PC-3 (cell line): Measurements from ENCODE around the gene BPI. TPM values are rescaled to one million over a fixed set of nuclear protein-coding genes. Genes with fewer than 3 reads are reported as not detected.

Experiments
- ATAC-seq: fragments of 200-7000 bp; cut with Tn5 transposase; 2 replicates; pipeline ENCODE4 v1.9.1; 2020; ENCODE audit warnings: mild to moderate bottlenecking, moderate library complexity
- BruUV-seq: library from RNA; stranded (reverse); fragments of 400-500 nt; replicated peaks from 2 replicates; lab custom pipeline; 2021; lab: Mats Ljungman, UMichigan
- CTCF ChIA-PET: fragments of 300-600 bp; sonication (Branson Sonifier 250); formaldehyde crosslinking; loops from one replicate; lab custom pipeline; 2022; ENCODE audit warnings: antibody characterized with exemption; lab: Charles Lee
- POLR2A ChIA-PET: fragments of 300-600 bp; sonication (Branson Sonifier 250); formaldehyde crosslinking; loops from one replicate; lab custom pipeline; 2022; ENCODE audit warnings: antibody characterized with exemption; ENCODE audit not compliant: unreplicated experiment; lab: Charles Lee
- DNase-seq: peaks from one replicate; pipeline ENCODE4 v3.0.0-alpha.2; 2015
- H2AFZ ChIP-seq: fragments of 300-600 bp; sonication (generic); 2 replicates; pipeline ENCODE4 v1.6.0; 2016; ENCODE audit warnings: antibody characterized with exemption, low read length
- H3F3A ChIP-seq: fragments of 300-600 bp; sonication (generic); one replicate; pipeline ENCODE4 v1.6.0; 2017; ENCODE audit warnings: antibody characterized with exemption, low read length, control low read depth, mild to moderate bottlenecking; ENCODE audit not compliant: unreplicated experiment
- H3K27ac ChIP-seq: fragments of 300-600 bp; sonication (generic); 2 replicates; pipeline ENCODE4 v1.5.1; 2016; ENCODE audit warnings: mild to moderate bottlenecking, low read length
- H3K27me3 ChIP-seq: fragments of 300-600 bp; sonication (generic); 2 replicates; pipeline ENCODE4 v1.6.1; 2016; ENCODE audit warnings: low read length, mixed read lengths
- H3K36me3 ChIP-seq: fragments of 300-600 bp; sonication (generic); 2 replicates; pipeline ENCODE4 v1.6.1; 2016; ENCODE audit warnings: low read depth, mixed run types, low read length, mixed read lengths
- H3K4me1 ChIP-seq: fragments of 300-600 bp; sonication (generic); 2 replicates; pipeline ENCODE4 v1.5.1; 2016; ENCODE audit warnings: low read length; ENCODE audit not compliant: insufficient read depth
- H3K4me2 ChIP-seq: fragments of 300-600 bp; sonication (generic); 2 replicates; pipeline ENCODE4 v1.6.0; 2016; ENCODE audit warnings: low read length
- H3K4me3 ChIP-seq: fragments of 300-600 bp; sonication (generic); 2 replicates; pipeline ENCODE4 v1.5.1; 2016; ENCODE audit warnings: mild to moderate bottlenecking, low read length, mixed read lengths
- H3K79me2 ChIP-seq: fragments of 300-600 bp; sonication (generic); 2 replicates; pipeline ENCODE4 v1.6.1; 2017; ENCODE audit warnings: low read length, mixed read lengths
- H3K9ac ChIP-seq: fragments of 300-600 bp; sonication (generic); 2 replicates; pipeline ENCODE4 v1.6.0; 2016; ENCODE audit warnings: mild to moderate bottlenecking, low read length
- H3K9me2 ChIP-seq: fragments of 300-600 bp; sonication (generic); replicated peaks from 2 replicates; pipeline ENCODE4 v1.6.1; 2016; ENCODE audit warnings: mixed run types, low read length, mixed read lengths
- H3K9me3 ChIP-seq: fragments of 300-600 bp; sonication (generic); 2 replicates; pipeline ENCODE4 v1.6.1; 2016; ENCODE audit warnings: low read length, mixed read lengths
- H4K20me1 ChIP-seq: fragments of 300-600 bp; sonication (generic); 2 replicates; pipeline ENCODE4 v1.6.1; 2016; ENCODE audit warnings: low read length, mixed read lengths
- EZH2 ChIP-seq: fragments of 300-600 bp; sonication (generic); IDR thresholded peaks from one replicate; pipeline ENCODE4 v1.6.1; 2017; ENCODE audit warnings: antibody characterized with exemption, mild to moderate bottlenecking, low read length; ENCODE audit not compliant: unreplicated experiment
- EZH2phosphoT487 ChIP-seq: fragments of 300-600 bp; sonication (generic); IDR thresholded peaks from 2 replicates; pipeline ENCODE4 v1.6.1; 2018; ENCODE audit warnings: mild to moderate bottlenecking, antibody characterized with exemption, low read length, borderline replicate concordance
- intact Hi-C: fragments of 100-400 bp; cut with micrococcal nuclease; formaldehyde crosslinking; loops from 2 replicates; pipeline ENCODE4 v1.9.0; 2023
- total RNA-seq: library from RNA; depleted of rRNA; stranded (reverse); fragments of >200 nt; gene quantifications from 2 replicates; pipeline ENCODE4 v1.2.3, GENCODE V29; 2014
- TF ChIP-seq, protein P1 (sequence below): fragments of 300-600 bp; sonication (generic); conservative IDR thresholded peaks from 2 replicates; pipeline ENCODE4 v1.5.1; 2017; ENCODE audit warnings: antibody characterized with exemption, low read depth, mild to moderate bottlenecking, low read length

The BPI gene
- total RNA-seq, 1 experiment from 2014 or later = not detected

DNA sequence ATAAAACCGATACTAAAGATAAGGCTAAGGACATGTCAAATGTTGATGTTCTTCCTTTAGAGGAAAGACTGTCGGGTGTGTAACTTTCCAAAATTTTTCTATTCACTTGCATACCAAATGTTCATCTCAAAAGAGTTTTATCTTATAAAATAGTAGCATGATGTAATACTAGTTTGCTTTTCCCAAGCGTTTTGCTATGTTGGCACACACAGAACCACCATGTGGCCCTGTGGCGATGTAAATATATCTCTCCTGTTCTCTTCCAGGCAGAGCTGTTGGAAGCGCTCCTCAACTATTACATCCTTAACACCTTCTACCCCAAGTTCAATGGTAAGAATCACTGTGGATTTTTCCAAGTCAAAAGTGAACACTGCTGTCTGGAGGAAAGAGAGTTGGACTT is 68.8 kb downstream of the BPI start:
- Histone ChIP-seq H3K4me3 (no peak overlapping the region), H3K79me2 (no peaks in the 10 kb centered on the region), H3K4me2 (no peak overlapping the region), H3K9me3 (no peaks in the 10 kb centered on the region), H3K4me1 (no peaks in the 10 kb centered on the region), H3K9me2 (no peaks in the 10 kb centered on the region), H2AFZ (no peak overlapping the region), H3K27ac (no peak overlapping the region), H3K36me3 (no peaks in the 10 kb centered on the region), H3K27me3 (peaks cover 37% of the 10 kb centered on the region), H3F3A (no peaks in the 10 kb centered on the region), H4K20me1 (no peaks in the 10 kb centered on the region), H3K9ac (no peak overlapping the region)
- DNase-seq = no peak
- ChIA-PET CTCF (no interaction called here), POLR2A (no interaction called here)
- TF ChIP-seq, protein P1, sequence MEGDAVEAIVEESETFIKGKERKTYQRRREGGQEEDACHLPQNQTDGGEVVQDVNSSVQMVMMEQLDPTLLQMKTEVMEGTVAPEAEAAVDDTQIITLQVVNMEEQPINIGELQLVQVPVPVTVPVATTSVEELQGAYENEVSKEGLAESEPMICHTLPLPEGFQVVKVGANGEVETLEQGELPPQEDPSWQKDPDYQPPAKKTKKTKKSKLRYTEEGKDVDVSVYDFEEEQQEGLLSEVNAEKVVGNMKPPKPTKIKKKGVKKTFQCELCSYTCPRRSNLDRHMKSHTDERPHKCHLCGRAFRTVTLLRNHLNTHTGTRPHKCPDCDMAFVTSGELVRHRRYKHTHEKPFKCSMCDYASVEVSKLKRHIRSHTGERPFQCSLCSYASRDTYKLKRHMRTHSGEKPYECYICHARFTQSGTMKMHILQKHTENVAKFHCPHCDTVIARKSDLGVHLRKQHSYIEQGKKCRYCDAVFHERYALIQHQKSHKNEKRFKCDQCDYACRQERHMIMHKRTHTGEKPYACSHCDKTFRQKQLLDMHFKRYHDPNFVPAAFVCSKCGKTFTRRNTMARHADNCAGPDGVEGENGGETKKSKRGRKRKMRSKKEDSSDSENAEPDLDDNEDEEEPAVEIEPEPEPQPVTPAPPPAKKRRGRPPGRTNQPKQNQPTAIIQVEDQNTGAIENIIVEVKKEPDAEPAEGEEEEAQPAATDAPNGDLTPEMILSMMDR = no peak
- TF ChIP-seq EZH2 = no peak
- TF ChIP-seq EZH2phosphoT487 = no peak
- intact Hi-C loops = no loop called here
- no peak for ATAC-seq
- BruUV-seq = no TSS peak

DNA sequence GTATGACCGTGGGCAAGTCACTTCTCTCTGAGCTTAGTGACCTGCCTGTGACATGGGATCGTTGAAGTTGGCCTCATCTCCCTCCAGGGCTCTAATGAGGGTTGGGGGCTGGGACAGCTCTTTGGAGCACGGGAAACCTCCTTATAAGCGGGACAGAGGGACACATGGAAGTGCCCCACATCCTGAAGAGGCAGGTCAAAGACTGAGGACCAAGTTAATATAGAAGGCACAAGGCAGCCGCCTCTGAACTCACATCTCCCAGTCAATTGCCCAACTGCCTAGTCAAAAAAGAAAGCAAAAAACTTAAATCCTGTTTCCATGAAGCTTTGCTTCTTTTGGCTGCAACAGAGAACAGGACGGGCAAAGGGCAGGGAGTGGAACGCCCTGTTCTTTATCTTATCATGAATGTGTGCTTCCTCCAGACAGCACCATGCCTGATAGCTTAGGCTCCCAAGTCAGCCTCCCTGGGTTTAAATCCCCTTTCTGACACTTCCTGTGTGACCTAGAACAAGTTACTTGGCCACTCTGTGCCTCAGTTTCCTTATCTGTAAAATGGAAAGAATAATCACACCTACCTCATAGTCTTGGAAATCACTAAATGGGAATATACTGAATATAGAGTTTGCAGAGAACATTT is 69.4 kb downstream of the BPI start:
- no peaks in the 10 kb centered on the region for H3K9me2 ChIP-seq
- ChIA-PET POLR2A (no interaction called here), CTCF (no interaction called here)
- ATAC-seq (no peak), DNase-seq (no peak)
- no peaks in the 10 kb centered on the region for H3K9me3 ChIP-seq
- H3K4me1 ChIP-seq = no peaks in the 10 kb centered on the region
- intact Hi-C loops = no loop called here
- no TSS peak for BruUV-seq
- H4K20me1 ChIP-seq = no peaks in the 10 kb centered on the region
- TF ChIP-seq EZH2phosphoT487 = no peak
- TF ChIP-seq EZH2 = no peak
- TF ChIP-seq, protein P1 = no peak
- H3K4me3 ChIP-seq = no peak overlapping the region
- H3K27me3 ChIP-seq = peaks cover 37% of the 10 kb centered on the region
- H3F3A ChIP-seq = no peaks in the 10 kb centered on the region
- no peak overlapping the region for H3K4me2 ChIP-seq
- H2AFZ ChIP-seq = no peak overlapping the region
- H3K79me2 ChIP-seq = no peaks in the 10 kb centered on the region
- H3K9ac ChIP-seq = no peak overlapping the region
- no peak overlapping the region for H3K27ac ChIP-seq
- H3K36me3 ChIP-seq = no peaks in the 10 kb centered on the region

- no peak overlapping the region for H3K9ac ChIP-seq
- TF ChIP-seq EZH2phosphoT487 = no peak
- no peaks in the 10 kb centered on the region for H3K9me3 ChIP-seq
- H3K4me2 ChIP-seq = no peak overlapping the region
- BruUV-seq = no TSS peak
- POLR2A ChIA-PET = no interaction called here
- peaks cover 37% of the 10 kb centered on the region for H3K27me3 ChIP-seq
- H2AFZ ChIP-seq = no peak overlapping the region
- ATAC-seq = no peak
- no peak for DNase-seq
- no peaks in the 10 kb centered on the region for H3K4me1 ChIP-seq
- H3K36me3 ChIP-seq = no peaks in the 10 kb centered on the region
- no peaks in the 10 kb centered on the region for H3K79me2 ChIP-seq
- H3K9me2 ChIP-seq = no peaks in the 10 kb centered on the region
- H3K27ac ChIP-seq = no peak overlapping the region
- no peak overlapping the region for H3K4me3 ChIP-seq
- intact Hi-C loops = no loop called here
- no peaks in the 10 kb centered on the region for H3F3A ChIP-seq
- H4K20me1 ChIP-seq = no peaks in the 10 kb centered on the region
- CTCF ChIA-PET = interaction anchor here (0.7 kb wide), 1 partner anchor 35 kb away, joined by 3 read pairs; no protein-coding TSS in a partner anchor
These were observed 69.9 kb downstream of the BPI start for GRCh38 chr20:38373898-38374297.
